ENCODE data around the gene GPANK1. TPM values are rescaled to one million over a fixed set of nuclear protein-coding genes. Genes with fewer than 3 reads are reported as not detected.
A peak's percentile ranks its signal among the peaks of the same experiment; 100 is the strongest.

The GPANK1 gene
- total RNA-seq, 1 donor from 2014 or later = 12.9 TPM

- no peak for DNase-seq (ENCODE audit: low read depth)
These were observed 20.9 kb downstream of the GPANK1 start for GRCh38 chr6:31643818-31644454.

DNA sequence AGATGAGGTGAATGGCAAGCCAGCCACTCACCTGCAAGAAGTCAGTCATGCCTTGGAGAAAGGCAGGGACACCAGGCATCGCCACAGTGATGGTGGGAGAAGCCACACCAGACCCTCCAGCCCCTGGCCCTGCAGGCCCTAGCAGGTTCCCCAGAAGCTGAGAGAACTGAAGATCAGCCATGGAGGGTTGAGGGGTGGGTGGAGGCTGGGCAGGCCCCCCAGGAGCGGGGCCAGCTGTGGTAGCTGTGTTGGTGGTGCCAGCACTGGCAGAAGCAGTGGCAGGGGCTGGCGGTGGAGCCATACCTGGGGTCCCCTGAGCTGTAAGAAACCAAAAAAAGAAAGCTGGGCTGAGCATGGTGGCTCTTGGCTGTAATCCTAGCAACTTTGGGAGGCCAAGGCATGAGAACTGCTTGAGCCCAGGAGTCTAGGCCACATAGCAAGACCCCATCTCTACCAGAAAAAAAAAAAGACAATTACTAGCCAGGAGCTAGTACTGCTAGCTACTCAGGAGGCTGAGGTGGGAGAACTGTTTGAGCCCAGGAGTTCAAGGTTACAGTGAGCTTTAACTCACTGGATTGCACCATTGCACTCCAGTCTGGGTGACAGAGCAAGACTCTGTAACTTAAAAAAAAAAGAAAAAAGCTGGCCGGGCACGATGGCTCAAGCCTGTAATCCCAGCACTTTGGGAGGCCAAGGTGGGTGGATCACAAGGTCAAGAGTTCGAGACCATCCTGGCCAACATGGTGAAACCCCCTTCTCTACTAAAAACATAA is 21.8 kb downstream of the GPANK1 start:
- DNase-seq (ENCODE audit: low read depth) = no peak

DNA sequence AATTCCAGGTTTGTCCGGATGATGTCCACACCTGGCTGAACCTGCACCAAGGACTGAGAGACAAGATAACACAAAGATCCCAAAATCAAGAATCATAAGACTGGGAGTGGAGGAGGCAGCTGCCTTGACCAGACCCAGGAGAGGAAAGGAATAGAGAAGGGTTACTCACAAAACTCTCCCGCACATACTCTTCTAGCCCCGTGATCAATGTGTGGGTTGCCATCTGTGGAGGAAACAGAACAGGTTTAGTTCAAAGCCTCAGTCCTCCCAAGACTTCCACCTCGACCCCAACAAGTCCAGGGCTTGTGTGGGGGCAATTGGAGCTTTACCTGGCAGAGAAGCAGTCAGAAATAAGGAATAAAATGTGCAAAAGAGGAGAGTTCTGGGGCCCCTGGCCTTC is 23.4 kb downstream of the GPANK1 start:
- no peak for DNase-seq (ENCODE audit: low read depth)

DNA sequence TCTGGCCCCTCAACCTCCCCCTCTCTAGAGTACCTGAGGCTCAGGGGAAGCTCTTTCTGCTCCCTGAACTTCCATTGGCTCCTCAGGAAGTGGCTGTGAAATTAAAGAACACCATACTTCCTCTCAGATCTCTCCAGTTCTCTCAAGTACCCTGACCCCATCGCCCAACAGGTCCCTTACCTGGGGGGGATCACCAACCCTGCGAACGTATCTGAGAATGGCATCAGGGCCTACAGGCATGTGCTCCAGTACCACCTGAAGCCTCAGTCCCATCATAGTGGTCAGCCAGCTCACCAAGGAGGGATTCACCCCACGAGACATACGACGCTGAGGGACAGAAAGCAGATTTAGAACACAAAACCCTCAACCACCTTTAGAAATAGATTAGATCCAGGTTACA is 24.2 kb downstream of the GPANK1 start:
- no peak for DNase-seq (ENCODE audit: low read depth)

DNA sequence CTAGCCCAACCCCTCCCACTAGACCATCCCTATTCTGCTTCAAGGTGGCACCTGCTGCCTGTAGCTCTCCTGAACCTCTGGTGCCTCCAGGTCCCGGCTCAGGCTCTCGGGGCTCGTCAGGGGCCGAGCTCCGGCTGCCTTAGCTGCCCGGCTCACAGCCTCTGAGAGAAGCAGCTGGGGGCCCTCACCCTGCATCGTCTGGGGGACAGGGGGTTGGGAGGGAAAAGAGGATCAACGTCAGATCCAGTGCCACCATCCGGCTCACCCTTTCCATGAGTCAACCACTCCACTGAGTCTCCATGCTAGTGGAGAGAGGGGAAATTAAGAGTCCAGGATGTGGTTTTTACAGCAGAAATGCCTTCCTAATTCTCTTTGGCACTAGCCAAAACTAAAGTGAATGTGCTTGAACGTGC is 25.3 kb downstream of the GPANK1 start:
- DNase-seq (ENCODE audit: low read depth) = peak; percentile 40

GRCh38 chr6:31639043-31639442 is 25.8 kb downstream of the GPANK1 start:
- DNase-seq (ENCODE audit: low read depth) = no peak

DNA sequence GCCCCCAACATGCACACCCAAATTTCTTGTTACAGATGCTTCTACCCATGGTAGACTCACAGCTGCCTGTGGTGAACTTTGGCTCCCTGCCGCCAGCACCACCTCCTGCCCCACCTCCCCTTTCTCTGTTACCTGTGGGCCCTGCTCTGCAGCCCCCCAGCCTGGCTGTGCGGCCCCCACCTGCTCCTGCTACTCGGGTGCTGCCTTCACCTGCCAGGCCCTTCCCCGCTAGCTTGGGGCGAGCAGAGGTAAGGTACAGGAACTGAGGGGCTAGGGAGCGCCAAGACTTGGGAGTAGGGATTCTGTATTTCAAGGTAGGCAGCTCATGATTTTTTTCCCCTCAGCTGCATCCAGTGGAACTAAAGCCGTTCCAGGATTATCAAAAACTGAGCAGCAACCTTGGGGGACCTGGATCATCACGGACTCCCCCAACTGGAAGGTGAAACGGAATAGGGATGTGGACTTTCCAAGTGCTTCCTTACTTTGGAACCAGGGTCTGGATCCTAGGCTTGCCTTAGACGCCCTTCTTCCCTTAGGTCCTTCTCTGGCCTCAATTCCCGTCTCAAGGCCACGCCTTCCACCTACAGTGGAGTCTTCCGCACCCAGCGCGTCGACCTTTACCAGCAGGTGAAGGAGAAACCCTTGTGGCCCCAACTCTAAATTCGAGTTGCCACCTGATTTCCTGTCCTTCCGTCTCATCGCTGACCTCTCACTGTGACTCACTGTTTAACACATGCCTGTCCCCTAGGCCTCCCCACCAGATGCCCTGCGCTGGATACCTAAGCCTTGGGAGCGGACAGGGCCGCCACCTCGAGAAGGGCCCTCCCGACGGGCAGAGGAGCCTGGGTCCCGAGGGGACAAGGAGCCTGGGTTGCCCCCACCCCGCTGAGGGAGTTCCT is 27.9 kb downstream of the GPANK1 start:
- no peak for DNase-seq (ENCODE audit: low read depth)

- no peak for DNase-seq (ENCODE audit: low read depth)
These were observed 29.7 kb downstream of the GPANK1 start for GRCh38 chr6:31634969-31635575.

GRCh38 chr6:31634131-31634530 is 30.7 kb downstream of the GPANK1 start:
- DNase-seq (ENCODE audit: low read depth) = no peak

GRCh38 chr6:31633447-31633846 is 31.4 kb downstream of the GPANK1 start:
- no peak for DNase-seq (ENCODE audit: low read depth)

- no peak for DNase-seq (ENCODE audit: low read depth)
These were observed 32.4 kb downstream of the GPANK1 start for GRCh38 chr6:31632279-31632946.

DNA sequence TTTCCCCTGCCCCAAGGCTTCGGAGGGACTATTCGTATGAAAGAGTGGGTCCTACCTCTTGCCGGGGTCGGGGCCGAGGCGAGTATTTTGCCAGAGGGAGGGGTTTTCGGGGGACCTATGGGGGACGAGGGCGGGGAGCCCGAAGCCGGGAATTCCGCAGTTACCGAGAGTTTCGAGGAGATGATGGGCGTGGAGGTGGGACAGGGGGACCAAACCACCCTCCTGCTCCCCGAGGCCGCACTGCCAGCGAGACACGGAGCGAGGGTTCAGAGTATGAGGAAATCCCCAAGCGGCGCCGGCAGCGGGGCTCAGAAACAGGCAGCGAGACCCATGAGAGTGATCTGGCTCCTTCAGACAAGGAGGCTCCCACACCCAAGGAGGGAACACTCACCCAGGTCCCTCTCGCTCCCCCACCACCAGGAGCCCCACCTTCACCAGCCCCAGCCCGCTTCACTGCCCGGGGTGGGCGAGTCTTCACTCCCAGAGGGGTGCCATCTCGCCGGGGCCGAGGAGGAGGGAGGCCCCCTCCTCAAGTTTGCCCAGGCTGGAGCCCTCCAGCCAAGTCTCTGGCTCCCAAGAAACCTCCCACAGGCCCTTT is 33.0 kb downstream of the GPANK1 start:
- no peak for DNase-seq (ENCODE audit: low read depth)

- DNase-seq (ENCODE audit: low read depth) = no peak
These were observed 33.6 kb downstream of the GPANK1 start for GRCh38 chr6:31631209-31631608.

- no peak for DNase-seq (ENCODE audit: low read depth)
These were observed 34.4 kb downstream of the GPANK1 start for GRCh38 chr6:31630177-31630934.

DNA sequence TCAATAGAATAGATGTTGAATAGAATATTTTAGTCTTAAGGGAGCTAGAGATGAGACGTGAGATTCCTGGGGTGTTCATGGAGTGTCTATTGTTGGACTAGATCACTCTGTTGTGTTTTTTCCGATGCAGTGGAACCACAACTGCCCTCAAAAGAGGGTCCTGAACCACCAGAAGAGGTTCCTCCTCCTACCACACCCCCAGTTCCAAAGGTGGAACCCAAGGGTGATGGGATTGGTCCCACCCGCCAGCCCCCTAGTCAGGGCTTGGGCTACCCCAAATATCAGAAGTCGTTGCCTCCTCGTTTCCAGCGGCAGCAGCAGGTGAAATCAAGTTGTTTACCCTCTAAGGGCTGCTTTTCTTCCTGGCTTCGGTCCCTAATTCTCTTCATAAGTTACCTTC is 35.8 kb downstream of the GPANK1 start:
- no peak for DNase-seq (ENCODE audit: low read depth)

- DNase-seq (ENCODE audit: low read depth) = no peak
These were observed 37.0 kb downstream of the GPANK1 start for GRCh38 chr6:31627690-31628287.

DNA sequence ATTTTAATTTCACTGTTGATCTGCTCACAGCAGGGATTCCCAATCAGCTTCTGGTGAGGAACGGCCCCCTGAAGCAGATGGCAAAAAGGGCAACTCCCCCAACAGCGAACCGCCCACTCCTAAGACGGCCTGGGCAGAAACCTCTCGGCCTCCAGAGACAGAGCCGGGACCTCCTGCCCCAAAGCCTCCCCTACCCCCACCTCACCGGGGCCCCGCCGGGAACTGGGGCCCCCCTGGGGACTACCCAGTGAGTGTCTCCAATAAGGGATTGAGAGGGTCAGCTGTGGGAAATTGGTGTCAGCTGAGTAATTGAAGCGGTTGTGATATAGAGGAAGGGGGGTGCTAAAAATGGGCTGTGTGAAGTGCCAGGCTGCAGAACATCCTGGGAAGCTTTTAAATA is 37.8 kb downstream of the GPANK1 start:
- no peak for DNase-seq (ENCODE audit: low read depth)

- no peak for DNase-seq (ENCODE audit: low read depth)
These were observed 40.7 kb downstream of the GPANK1 start for GRCh38 chr6:31624070-31624469.

- no peak for DNase-seq (ENCODE audit: low read depth)
These were observed 42.1 kb downstream of the GPANK1 start for GRCh38 chr6:31622684-31623091.

Data from myocyte (in vitro differentiated cells).